NB4 (cell line): ENCODE measurements around the gene DLX4.

Experiments
- DNase-seq: peaks from one replicate; pipeline ENCODE4 v3.0.0; 2010; ENCODE audit warnings: low read depth
- H3K4me3 ChIP-seq: one replicate; pipeline ENCODE4 v1.5.1; 2011; ENCODE audit warnings: mild to moderate bottlenecking, low read depth, low read length, moderate library complexity
- CTCF ChIP-seq: IDR thresholded peaks from one replicate; pipeline ENCODE4 v1.5.1; 2012; ENCODE audit warnings: low read depth, low read length
- MAX ChIP-seq: IDR thresholded peaks from 2 replicates; pipeline ENCODE4 v1.6.1; 2011; ENCODE audit warnings: low read depth, low read length
- MYC ChIP-seq: IDR thresholded peaks from 2 replicates; pipeline ENCODE4 v1.6.1; 2011; ENCODE audit warnings: low read depth, low read length
- POLR2A ChIP-seq: IDR thresholded peaks from 2 replicates; pipeline ENCODE4 v1.6.1; 2011; ENCODE audit warnings: mild to moderate bottlenecking; ENCODE audit not compliant: insufficient read length; ENCODE audit errors: extremely low read depth

DLX4 gene

GRCh38 chr17:49967205-49967604 is 1.8 kb upstream of the DLX4 start:
- no peak for DNase-seq
- TF ChIP-seq CTCF, result no peak
- TF ChIP-seq MYC, result no peak
- TF ChIP-seq POLR2A, result no peak
- no peak for TF ChIP-seq MAX
- no peak overlapping the region for H3K4me3 ChIP-seq

- peak overlapping the region; percentile 40 for H3K4me3 ChIP-seq
- no peak for DNase-seq
- TF ChIP-seq MAX (peak; percentile 83), CTCF (no peak)
Observed at GRCh38 chr17:49967621-49968404, 1.2 kb upstream of the DLX4 start.

- peak; percentile 94 for DNase-seq
- H3K4me3 ChIP-seq, result peak overlapping the region; percentile 74
- TF ChIP-seq MYC, result peak; percentile 69
- TF ChIP-seq POLR2A, result peak; percentile 55
- peak; percentile 50; the same call in 1 of the 2 replicates for TF ChIP-seq MAX
- no peak for TF ChIP-seq CTCF
Observed at GRCh38 chr17:49968405-49969133, 421 bp upstream of the DLX4 start.

GRCh38 chr17:49969795-49970389 is 902 bp downstream of the DLX4 start:
- DNase-seq, result no peak
- H3K4me3 ChIP-seq, result no peak overlapping the region
- TF ChIP-seq MAX (no peak), CTCF (no peak)

GRCh38 chr17:49970498-49970897 is 1.5 kb downstream of the DLX4 start:
- no peak for DNase-seq
- no peak overlapping the region for H3K4me3 ChIP-seq
- TF ChIP-seq MAX (no peak), MYC (no peak), POLR2A (no peak), CTCF (no peak)
